ENCODE data around the gene TXNDC16.

GRCh38 chr14:52399104-52399503 is 153.2 kb downstream of the TXNDC16 start:
- TF ChIP-seq CTCF (IDR thresholded peaks at IDR 0.05 in 2 of 3, conservative IDR thresholded peaks at IDR 0.05 in 1 of 3; ENCODE audit: insufficient read depth in 2 of 3, low read depth in 1 of 3, low read length in 3 of 3) (no peak), CHD2 (IDR thresholded peaks at IDR 0.05; ENCODE audit: low read depth, low read length) (no peak), ERF (CRISPR knock-in tag; IDR thresholded peaks at IDR 0.05) (no peak), HBP1 (CRISPR knock-in tag; IDR thresholded peaks at IDR 0.05) (no peak), EP300 (IDR thresholded peaks at IDR 0.05; ENCODE audit: low read length) (no peak), NFRKB (IDR thresholded peaks at IDR 0.05; ENCODE audit: low read depth) (no peak), ZNF12 (CRISPR knock-in tag; IDR thresholded peaks at IDR 0.05) (no peak), FOSL1 (tag; conservative IDR thresholded peaks at IDR 0.05) (no peak), SMAD4 (CRISPR knock-in tag; conservative IDR thresholded peaks at IDR 0.05) (no peak), E2F4 (CRISPR knock-in tag; IDR thresholded peaks at IDR 0.05; ENCODE audit: low read depth) (no peak)

Data from K562 (cell line).